Glomerular endothelial cell (primary cell): ENCODE measurements around the gene VPS4B. TPM values are rescaled to one million over a fixed set of nuclear protein-coding genes. Genes with fewer than 3 reads are reported as not detected.
"Not testable (repeated sequence)": the region's sequence is repeated elsewhere in the genome, so short reads cannot be mapped to it uniquely, and the experiment has no call there.

Experiments used
- DNase-seq: peaks from one replicate; pipeline ENCODE4 v3.0.0-alpha.2; 2011; ENCODE audit warnings: low read depth, low spot score; ENCODE audit errors: extremely low read depth
- total RNA-seq: library from RNA; depleted of rRNA; stranded (reverse); fragments of >200 nt; gene quantifications from 2 replicates; pipeline ENCODE4 v1.2.3, GENCODE V29; 2015

VPS4B gene
- total RNA-seq, 1 donor from 2014 or later, result 36.9 TPM

DNA sequence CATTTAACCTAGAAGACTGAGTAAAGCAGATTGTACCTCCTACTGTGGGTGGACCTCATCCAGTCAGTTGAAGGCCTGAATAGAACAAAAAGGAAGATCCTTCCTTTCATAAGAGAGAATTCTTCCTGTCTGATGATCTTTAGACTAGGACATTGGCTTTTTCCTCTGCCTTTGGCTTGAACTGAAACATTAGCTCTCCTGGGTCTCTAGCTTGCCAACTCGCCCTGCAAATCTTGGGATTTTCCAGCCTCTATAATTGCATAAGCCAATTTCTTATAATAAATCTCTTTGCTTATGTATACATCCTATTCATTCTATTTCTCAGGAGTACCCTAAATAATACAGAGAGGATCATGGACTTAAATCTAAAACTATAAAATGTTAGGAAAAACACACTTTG lies 49.1 kb downstream of the VPS4B start:
- DNase-seq, result no peak

- no peak for DNase-seq
These were observed 53.7 kb downstream of the VPS4B start for GRCh38 chr18:63368611-63369010.

- peak; percentile 94 for DNase-seq
These were observed 55.0 kb downstream of the VPS4B start, which contains the start of gene KDSR for GRCh38 chr18:63367053-63367953. Gene KDSR (minus strand): TSS chr18:63367206. CDS start chr18:63367118, 88 bp downstream.

- no peak for DNase-seq
These were observed 55.8 kb downstream of the VPS4B start for GRCh38 chr18:63366213-63367052.

GRCh38 chr18:63365876-63366212 lies 56.4 kb downstream of the VPS4B start:
- no peak for DNase-seq

GRCh38 chr18:63363951-63364350 lies 58.3 kb downstream of the VPS4B start:
- no peak for DNase-seq

DNA sequence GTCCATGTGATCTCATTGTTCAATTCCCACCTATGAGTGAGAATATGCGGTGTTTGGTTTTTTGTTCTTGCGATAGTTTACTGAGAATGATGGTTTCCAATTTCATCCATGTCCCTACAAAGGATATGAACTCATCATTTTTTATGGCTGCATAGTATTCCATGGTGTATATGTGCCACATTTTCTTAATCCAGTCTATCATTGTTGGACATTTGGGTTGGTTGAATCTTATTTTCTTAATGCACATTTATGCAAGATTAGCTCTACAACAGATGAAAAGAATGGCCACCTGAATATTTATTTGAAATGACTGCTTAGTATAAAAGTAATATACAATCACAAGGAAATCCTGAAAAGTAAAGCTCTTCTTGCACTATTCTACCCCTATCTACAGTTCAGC lies 58.9 kb downstream of the VPS4B start:
- DNase-seq, result not testable (repeated sequence)

DNA sequence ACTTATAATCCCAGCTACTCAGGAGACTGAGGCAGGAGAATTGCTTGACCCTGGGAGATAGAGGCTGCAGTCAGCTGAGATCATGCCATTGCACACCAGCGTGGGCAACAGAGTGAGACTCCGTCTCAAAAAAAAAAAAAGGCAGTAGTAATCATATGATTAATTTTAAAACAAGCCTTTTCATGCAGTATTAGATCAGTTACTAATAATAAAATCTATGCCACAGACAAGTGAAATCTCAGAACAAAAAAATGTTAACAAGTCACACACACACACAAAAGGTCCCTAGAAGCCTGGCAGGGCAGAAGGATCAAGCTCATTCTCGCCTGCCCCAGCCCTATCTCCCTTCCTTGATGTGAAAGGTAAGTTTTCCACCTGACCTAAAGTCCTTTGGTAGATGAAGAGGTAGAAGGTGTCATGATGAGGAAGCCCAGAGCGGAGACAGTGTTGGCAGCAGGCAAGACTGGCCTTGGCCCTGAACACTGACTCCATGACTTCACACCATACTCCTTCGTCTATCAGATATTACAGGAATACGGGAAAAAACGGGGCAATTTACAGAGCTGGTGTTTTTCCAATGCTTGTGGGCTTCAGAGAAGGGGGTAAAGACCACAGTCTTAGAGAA lies 65.9 kb downstream of the VPS4B start:
- no peak for DNase-seq

GRCh38 chr18:63350230-63350629 lies 72.0 kb downstream of the VPS4B start:
- DNase-seq, result no peak

GRCh38 chr18:63348508-63349136 lies 73.7 kb downstream of the VPS4B start:
- no peak for DNase-seq

DNA sequence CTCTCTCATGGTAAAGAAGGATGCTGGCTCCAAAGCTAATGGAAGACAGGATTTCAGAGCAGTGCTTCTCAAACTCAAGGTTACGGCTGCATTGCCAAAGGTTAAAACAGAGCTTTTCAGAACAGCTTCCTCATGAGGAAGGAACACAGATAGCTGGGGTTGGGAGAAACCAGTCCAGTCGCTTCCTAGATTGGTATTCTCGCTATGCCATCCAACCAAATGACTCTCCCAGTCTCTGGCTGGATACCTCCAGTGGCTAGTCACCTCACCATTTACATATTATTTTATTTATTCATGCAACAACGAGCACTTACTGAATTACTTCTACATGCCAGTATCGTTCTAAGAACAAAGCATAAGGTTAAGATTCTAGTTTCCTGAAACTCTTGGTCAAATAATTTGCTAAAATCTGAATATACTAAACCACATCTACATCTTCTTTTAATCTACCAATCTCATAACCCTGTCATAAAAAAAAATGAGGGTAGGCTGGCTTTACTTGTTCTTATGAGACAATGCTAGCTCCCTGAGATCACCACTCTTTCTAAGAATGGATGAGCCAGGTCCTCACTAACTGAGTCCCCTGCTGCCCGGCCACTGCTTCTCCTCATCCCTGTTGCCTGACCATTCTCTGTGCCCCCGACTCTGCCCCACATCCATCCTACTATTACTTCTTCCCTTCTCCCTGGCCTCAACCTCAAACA lies 75.6 kb downstream of the VPS4B start:
- no peak for DNase-seq

DNA sequence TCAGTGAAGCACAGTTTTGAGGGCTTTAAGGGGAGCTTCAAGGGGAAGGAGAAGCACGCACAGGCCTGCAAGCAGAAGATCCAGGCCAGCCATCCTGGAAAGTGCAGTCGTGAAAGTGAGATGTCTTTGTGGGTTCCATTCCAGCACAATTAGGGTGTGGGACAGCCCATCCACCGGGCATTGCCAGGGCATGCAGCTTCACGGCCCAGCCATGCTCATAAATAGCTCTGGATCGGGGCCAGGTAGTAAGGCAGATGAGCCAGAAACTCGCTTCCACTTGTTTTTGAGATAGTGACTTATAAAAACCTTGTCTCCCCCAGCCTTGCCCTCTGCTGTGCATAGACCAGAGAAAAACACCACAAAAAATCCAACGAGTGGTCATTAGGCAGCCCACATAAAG lies 76.2 kb downstream of the VPS4B start:
- no peak for DNase-seq

DNA sequence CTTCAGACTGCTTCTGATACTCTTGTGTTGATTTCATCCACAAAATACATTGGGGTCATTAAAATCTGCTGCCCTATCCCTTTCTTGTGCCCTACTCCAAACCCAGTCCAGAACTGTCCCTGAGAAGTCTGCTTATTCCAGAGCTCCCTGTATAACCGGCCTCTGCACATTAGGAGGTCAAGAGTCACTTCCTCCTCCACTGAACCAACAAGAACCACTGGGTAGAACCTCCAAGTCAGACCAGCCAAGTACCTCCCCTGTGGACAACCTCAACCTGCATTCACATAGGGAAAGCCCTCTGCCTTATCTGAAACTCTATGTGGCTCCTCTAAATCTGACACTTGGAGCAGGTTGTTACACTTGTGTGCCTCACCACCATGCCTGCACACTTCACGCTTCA lies 77.4 kb downstream of the VPS4B start:
- no peak for DNase-seq

GRCh38 chr18:63344263-63344662 lies 78.0 kb downstream of the VPS4B start:
- DNase-seq, result no peak

DNA sequence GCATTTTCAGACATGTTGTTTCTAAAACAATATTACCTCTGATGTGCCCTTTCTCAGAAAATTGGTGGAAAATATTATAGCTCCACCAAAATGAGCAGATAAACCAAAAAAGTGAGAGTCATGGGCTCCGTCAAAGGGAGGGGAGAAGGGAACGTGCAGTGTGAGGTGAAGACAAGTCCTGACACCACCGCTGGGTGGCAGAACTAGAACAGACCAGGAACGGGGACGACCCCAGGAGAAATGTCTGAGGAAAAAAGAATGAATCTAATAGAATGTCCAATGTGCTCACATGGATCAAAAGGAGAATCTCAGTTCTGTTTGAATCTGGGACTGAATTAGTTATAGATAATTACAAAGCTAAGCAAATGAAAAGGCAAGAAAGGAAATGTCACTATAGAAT lies 80.1 kb downstream of the VPS4B start:
- no peak for DNase-seq

GRCh38 chr18:63339920-63340484 lies 82.3 kb downstream of the VPS4B start:
- DNase-seq, result no peak
